HCT116 (cell line): ENCODE measurements around the gene CKB. TPM values are rescaled to one million over a fixed set of nuclear protein-coding genes. Genes with fewer than 3 reads are reported as not detected.

ENCODE experiments used
- ATAC-seq: fragments of 200-7000 bp; cut with Tn5 transposase; 2 replicates; pipeline ENCODE4 v1.9.1; 2020; ENCODE audit warnings: mild to moderate bottlenecking, moderate library complexity
- BruUV-seq: library from RNA; stranded (reverse); fragments of 400-500 nt; replicated peaks from 2 replicates; lab custom pipeline; 2021; lab: Mats Ljungman, UMichigan
- CTCF ChIA-PET: fragments of 300-600 bp; sonication (Branson Sonifier 250); formaldehyde crosslinking; loops from one replicate; lab custom pipeline; 2021; ENCODE audit warnings: antibody characterized with exemption; lab: Charles Lee
- POLR2A ChIA-PET: fragments of 300-600, 350-600 bp; sonication (Branson Sonifier 250); formaldehyde crosslinking; loops from one replicate; lab custom pipeline; 2021; ENCODE audit warnings: antibody characterized with exemption; lab: Charles Lee
- RAD21 ChIA-PET, 2 experiments: fragments of 300-600 bp; sonication (Branson Sonifier 250); formaldehyde crosslinking; loops; one replicate each; lab custom pipeline; 2023; ENCODE audit warnings: low total read pairs in 2 of 2; ENCODE audit not compliant: uncharacterized antibody in 2 of 2, unreplicated experiment in 2 of 2, low non-redundant PET in 1 of 2; lab: Charles Lee
- DNase-seq: peaks from one replicate; pipeline ENCODE4 v3.0.0-alpha.2; 2010; ENCODE audit warnings: low read depth, low spot score
- H2AFZ ChIP-seq: fragments of 200-600 bp; shearing (Covaris generic), sonication (generic); 2 replicates; pipeline ENCODE4 v1.6.1; 2017; ENCODE audit warnings: low read depth, mixed run types, mixed read lengths, antibody characterized with exemption, low read length; ENCODE audit not compliant: poor library complexity, severe bottlenecking
- H3K27ac ChIP-seq: 2 replicates; pipeline ENCODE4 v1.5.1; 2012; ENCODE audit warnings: low read depth, low read length
- H3K27me3 ChIP-seq: fragments of 200-600 bp; sonication (generic); 2 replicates; pipeline ENCODE4 v1.6.1; 2016; ENCODE audit warnings: mixed run types, low read length, mixed read lengths; ENCODE audit not compliant: insufficient read depth
- H3K36me3 ChIP-seq, 2 experiments: fragments of 200-500 bp in 1 of 2; fragments of 200-600 bp in 1 of 2; sonication (Bioruptor generic) in 1 of 2; sonication (generic) in 1 of 2; 2 replicates each; pipeline versions ENCODE4 v1.5.1 to v1.6.1; 2014 to 2016; ENCODE audit warnings: low read length in 2 of 2, inconsistent platforms in 1 of 2, mixed read lengths in 1 of 2, mixed run types in 1 of 2; ENCODE audit not compliant: insufficient read depth in 2 of 2, control insufficient read depth in 1 of 2
- H3K4me1 ChIP-seq, 2 experiments: fragments of 200-600 bp in 1 of 2; sonication (generic) in 1 of 2; 2 replicates each; pipeline versions ENCODE4 v1.5.1 to v1.6.1; 2012 to 2017; ENCODE audit warnings: low read length in 2 of 2, inconsistent platforms in 1 of 2, mild to moderate bottlenecking in 1 of 2, mixed read lengths in 1 of 2, mixed run types in 1 of 2, moderate library complexity in 1 of 2; ENCODE audit not compliant: insufficient read depth in 2 of 2, control insufficient read depth in 1 of 2
- H3K4me2 ChIP-seq: fragments of 200-600 bp; sonication (generic); 2 replicates; pipeline ENCODE4 v1.6.1; 2017; ENCODE audit warnings: mixed run types, low read length, mixed read lengths
- H3K4me3 ChIP-seq, 2 experiments: fragments of 200-600 bp in 1 of 2; sonication (generic) in 1 of 2; replicated peaks in 1 of 2; 2 replicates each; pipeline ENCODE4 v1.5.1; 2011 to 2016; ENCODE audit warnings: low read length in 2 of 2, control low read depth in 1 of 2, low read depth in 1 of 2, mild to moderate bottlenecking in 1 of 2, mixed read lengths in 1 of 2, mixed run types in 1 of 2
- H3K79me2 ChIP-seq: fragments of 200-600 bp; sonication (generic); 2 replicates; pipeline ENCODE4 v1.6.1; 2017; ENCODE audit warnings: mild to moderate bottlenecking, mixed run types, low read length, moderate library complexity, mixed read lengths; ENCODE audit not compliant: insufficient read depth
- H3K9ac ChIP-seq: fragments of 200-600 bp; sonication (generic); 2 replicates; pipeline ENCODE4 v1.6.1; 2016; ENCODE audit warnings: low read length, mixed read lengths
- H3K9me2 ChIP-seq: fragments of 200-600 bp; sonication (generic), shearing (Covaris generic); 2 replicates; pipeline ENCODE4 v1.6.1; 2017; ENCODE audit warnings: mixed run types, mild to moderate bottlenecking, moderate library complexity; ENCODE audit not compliant: insufficient read depth
- H3K9me3 ChIP-seq, 2 experiments: fragments of 200-500 bp in 1 of 2; fragments of 200-600 bp in 1 of 2; sonication (Bioruptor generic) in 1 of 2; sonication (generic) in 1 of 2; 2 replicates each; pipeline ENCODE4 v1.6.1; 2014 to 2017; ENCODE audit warnings: low read length in 2 of 2, mixed read lengths in 2 of 2, inconsistent platforms in 1 of 2, low read depth in 1 of 2, mild to moderate bottlenecking in 1 of 2, mixed run types in 1 of 2, moderate library complexity in 1 of 2; ENCODE audit not compliant: control insufficient read depth in 1 of 2, insufficient read depth in 1 of 2
- H4K20me1 ChIP-seq: fragments of 200-600 bp; sonication (generic), shearing (Covaris generic); 2 replicates; pipeline ENCODE4 v1.6.1; 2017; ENCODE audit warnings: mixed run types, mild to moderate bottlenecking, moderate library complexity; ENCODE audit not compliant: insufficient read depth
- CBX3 ChIP-seq: IDR thresholded peaks from 2 replicates; pipeline ENCODE4 v1.6.1; 2012; ENCODE audit warnings: low read depth
- intact Hi-C: fragments of 100-400 bp; cut with micrococcal nuclease; formaldehyde crosslinking; loops from 2 replicates; pipeline ENCODE4 v1.10.0; 2022
- total RNA-seq: library from RNA; stranded (reverse); gene quantifications from one replicate; pipeline ENCODE4 v1.2.1, GENCODE V29; 2021; ENCODE audit not compliant: unreplicated experiment
- TF ChIP-seq, protein P1 (sequence below), 3 experiments: fragments of 200-600 bp in 1 of 3; sonication (generic) in 1 of 3; IDR thresholded peaks in 2 of 3; conservative IDR thresholded peaks in 1 of 3; 2 replicates each; pipeline ENCODE4 v1.5.1; 2012 to 2017; ENCODE audit warnings: low read depth in 2 of 3, low read length in 2 of 3, antibody characterized with exemption in 1 of 3, borderline replicate concordance in 1 of 3, control low read depth in 1 of 3, mild to moderate bottlenecking in 1 of 3, mixed read lengths in 1 of 3, mixed run types in 1 of 3, moderate library complexity in 1 of 3; ENCODE audit not compliant: insufficient read depth in 1 of 3
- TF ChIP-seq, protein P2 (sequence below): IDR thresholded peaks from 2 replicates; pipeline ENCODE4 v1.6.1; 2011; ENCODE audit warnings: mild to moderate bottlenecking, low read length, moderate library complexity; ENCODE audit not compliant: insufficient replicate concordance; ENCODE audit errors: extremely low read depth

Gene CKB
- total RNA-seq, 1 experiment from 2014 or later, result 605 TPM

GRCh38 chr14:103539056-103539825 lies 16.6 kb upstream of the CKB start:
- ATAC-seq (peak; percentile 52), DNase-seq (no peak)
- CTCF ChIA-PET, result interaction anchor here (0.8 to 1.8 kb wide), 3 partner anchors 9 to 18 kb away, joined by 3 to 7 read pairs (median 4); no protein-coding TSS in a partner anchor
- Histone ChIP-seq H3K36me3 (peaks cover 0 to 4% of the 10 kb centered on the region in 2 experiments; a peak in 1 of 4 replicates), H3K27ac (no peak overlapping the region), H3K79me2 (no peaks in the 10 kb centered on the region), H3K4me1 (peaks cover 34 to 54% of the 10 kb centered on the region in 2 experiments), H3K4me3 (no peak overlapping the region), H3K9ac (no peak overlapping the region), H3K4me2 (peak overlapping the region; percentile 77), H3K27me3 (no peaks in the 10 kb centered on the region), H3K9me2 (no peaks in the 10 kb centered on the region), H2AFZ (no peak overlapping the region), H3K9me3 (no peaks in the 10 kb centered on the region), H4K20me1 (no peaks in the 10 kb centered on the region)
- TF ChIP-seq, protein P1, sequence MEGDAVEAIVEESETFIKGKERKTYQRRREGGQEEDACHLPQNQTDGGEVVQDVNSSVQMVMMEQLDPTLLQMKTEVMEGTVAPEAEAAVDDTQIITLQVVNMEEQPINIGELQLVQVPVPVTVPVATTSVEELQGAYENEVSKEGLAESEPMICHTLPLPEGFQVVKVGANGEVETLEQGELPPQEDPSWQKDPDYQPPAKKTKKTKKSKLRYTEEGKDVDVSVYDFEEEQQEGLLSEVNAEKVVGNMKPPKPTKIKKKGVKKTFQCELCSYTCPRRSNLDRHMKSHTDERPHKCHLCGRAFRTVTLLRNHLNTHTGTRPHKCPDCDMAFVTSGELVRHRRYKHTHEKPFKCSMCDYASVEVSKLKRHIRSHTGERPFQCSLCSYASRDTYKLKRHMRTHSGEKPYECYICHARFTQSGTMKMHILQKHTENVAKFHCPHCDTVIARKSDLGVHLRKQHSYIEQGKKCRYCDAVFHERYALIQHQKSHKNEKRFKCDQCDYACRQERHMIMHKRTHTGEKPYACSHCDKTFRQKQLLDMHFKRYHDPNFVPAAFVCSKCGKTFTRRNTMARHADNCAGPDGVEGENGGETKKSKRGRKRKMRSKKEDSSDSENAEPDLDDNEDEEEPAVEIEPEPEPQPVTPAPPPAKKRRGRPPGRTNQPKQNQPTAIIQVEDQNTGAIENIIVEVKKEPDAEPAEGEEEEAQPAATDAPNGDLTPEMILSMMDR (IDR thresholded peaks at IDR 0.05 in 2 of 3, conservative IDR thresholded peaks at IDR 0.05 in 1 of 3; ENCODE audit: borderline replicate concordance in 1 of 3, insufficient read depth in 1 of 3, low read depth in 2 of 3, low read length in 2 of 3), result peak in 2 of 3 experiments; percentile 17 to 27; a peak in 2 of 6 replicates
- TF ChIP-seq, protein P2, sequence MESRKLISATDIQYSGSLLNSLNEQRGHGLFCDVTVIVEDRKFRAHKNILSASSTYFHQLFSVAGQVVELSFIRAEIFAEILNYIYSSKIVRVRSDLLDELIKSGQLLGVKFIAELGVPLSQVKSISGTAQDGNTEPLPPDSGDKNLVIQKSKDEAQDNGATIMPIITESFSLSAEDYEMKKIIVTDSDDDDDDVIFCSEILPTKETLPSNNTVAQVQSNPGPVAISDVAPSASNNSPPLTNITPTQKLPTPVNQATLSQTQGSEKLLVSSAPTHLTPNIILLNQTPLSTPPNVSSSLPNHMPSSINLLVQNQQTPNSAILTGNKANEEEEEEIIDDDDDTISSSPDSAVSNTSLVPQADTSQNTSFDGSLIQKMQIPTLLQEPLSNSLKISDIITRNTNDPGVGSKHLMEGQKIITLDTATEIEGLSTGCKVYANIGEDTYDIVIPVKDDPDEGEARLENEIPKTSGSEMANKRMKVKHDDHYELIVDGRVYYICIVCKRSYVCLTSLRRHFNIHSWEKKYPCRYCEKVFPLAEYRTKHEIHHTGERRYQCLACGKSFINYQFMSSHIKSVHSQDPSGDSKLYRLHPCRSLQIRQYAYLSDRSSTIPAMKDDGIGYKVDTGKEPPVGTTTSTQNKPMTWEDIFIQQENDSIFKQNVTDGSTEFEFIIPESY, result no peak
- no peak for TF ChIP-seq CBX3
- intact Hi-C loops, result no loop called here
- POLR2A ChIA-PET, result interaction anchor here (0.8 to 0.9 kb wide), 2 partner anchors 17 to 1015 kb away, joined by 3 read pairs; partner anchors contain the start of gene CKB
- RAD21 ChIA-PET, result no interaction called here
- no TSS peak for BruUV-seq
